CD14-positive monocyte (primary cell): Measurements from ENCODE around the gene MAFF. TPM values are rescaled to one million over a fixed set of nuclear protein-coding genes. Genes with fewer than 3 reads are reported as not detected.
"Not testable (repeated sequence)": the region's sequence is repeated elsewhere in the genome, so short reads cannot be mapped to it uniquely, and the experiment has no call there.

Experiments used
- DNase-seq, 3 donors: peaks; one replicate each; pipeline ENCODE4 v3.0.0-alpha.2; 2011 to 2022
- H2AFZ ChIP-seq: 2 replicates; pipeline ENCODE4 v1.6.0; 2012; ENCODE audit warnings: mild to moderate bottlenecking, low read depth, low read length, inconsistent platforms; ENCODE audit not compliant: insufficient read depth, poor library complexity, severe bottlenecking
- H3K27ac ChIP-seq, 2 donors: 1 replicate in 1 of 2; 2 replicates in 1 of 2; pipeline ENCODE4 v1.5.1; 2012 to 2013; ENCODE audit warnings: low read length in 2 of 2, control low read depth in 1 of 2, inconsistent platforms in 1 of 2, low read depth in 1 of 2, mild to moderate bottlenecking in 1 of 2
- H3K27me3 ChIP-seq, 2 donors: one replicate each; pipeline versions ENCODE4 v1.6.0 to v1.6.1; 2011 to 2013; ENCODE audit warnings: low read length in 2 of 2; ENCODE audit not compliant: control insufficient read depth in 2 of 2, insufficient read depth in 2 of 2
- H3K36me3 ChIP-seq, 2 donors: replicated peaks in 1 of 2; 1 replicate in 1 of 2; 2 replicates in 1 of 2; pipeline versions ENCODE4 v1.5.1 to v1.6.1; 2012 to 2013; ENCODE audit warnings: low read length in 2 of 2, control low read depth in 1 of 2, inconsistent platforms in 1 of 2, mild to moderate bottlenecking in 1 of 2; ENCODE audit not compliant: insufficient read depth in 2 of 2, control insufficient read depth in 1 of 2
- H3K4me1 ChIP-seq, 2 donors: 1 replicate in 1 of 2; 2 replicates in 1 of 2; pipeline versions ENCODE4 v1.5.1 to v1.6.1; 2012 to 2013; ENCODE audit warnings: low read length in 2 of 2, control low read depth in 1 of 2, inconsistent platforms in 1 of 2, mild to moderate bottlenecking in 1 of 2, moderate library complexity in 1 of 2; ENCODE audit not compliant: insufficient read depth in 2 of 2, control insufficient read depth in 1 of 2
- H3K4me2 ChIP-seq: replicated peaks from 2 replicates; pipeline ENCODE3; 2012; ENCODE audit warnings: low read length, moderate library complexity, mild to moderate bottlenecking; ENCODE audit not compliant: poor library complexity, severe bottlenecking; ENCODE audit errors: extremely low read depth
- H3K4me3 ChIP-seq, 3 experiments: fragments of 200-600 bp in 1 of 3; sonication (generic) in 1 of 3; replicated peaks in 1 of 3; 1 replicate in 2 of 3; 2 replicates in 1 of 3; pipeline ENCODE4 v1.5.1; 2011 to 2013; ENCODE audit warnings: low read length in 3 of 3, mild to moderate bottlenecking in 3 of 3, control low read depth in 2 of 3, low read depth in 2 of 3, inconsistent platforms in 1 of 3, moderate library complexity in 1 of 3
- H3K79me2 ChIP-seq: 2 replicates; pipeline ENCODE4 v1.6.0; 2012; ENCODE audit warnings: mild to moderate bottlenecking, control low read depth, inconsistent platforms, low read length, moderate library complexity; ENCODE audit not compliant: insufficient read depth
- H3K9ac ChIP-seq: 2 replicates; pipeline ENCODE4 v1.6.0; 2017; ENCODE audit warnings: low read length, mild to moderate bottlenecking; ENCODE audit not compliant: insufficient read depth, poor library complexity, severe bottlenecking
- H3K9me3 ChIP-seq, 2 donors: replicated peaks in 1 of 2; 1 replicate in 1 of 2; 2 replicates in 1 of 2; pipeline versions ENCODE4 v1.5.1 to v1.6.1; 2012 to 2013; ENCODE audit warnings: low read length in 2 of 2, control low read depth in 1 of 2; ENCODE audit not compliant: control insufficient read depth in 1 of 2, insufficient read depth in 1 of 2
- H4K20me1 ChIP-seq: 2 replicates; pipeline ENCODE4 v1.6.0; 2012; ENCODE audit warnings: mild to moderate bottlenecking, low read length, control low read depth, moderate library complexity; ENCODE audit not compliant: insufficient read depth
- H3K27ac Mint-ChIP-seq, 7 donors: one replicate each; pipeline ENCODE4 v1.8.0; 2020; ENCODE audit warnings: mild to moderate bottlenecking in 7 of 7, mixed read lengths in 7 of 7, moderate library complexity in 6 of 7, inconsistent platforms in 2 of 7
- H3K27me3 Mint-ChIP-seq, 3 donors: one replicate each; pipeline ENCODE4 v1.8.0; 2021 to 2022; ENCODE audit warnings: low read depth in 3 of 3, mild to moderate bottlenecking in 3 of 3, mixed read lengths in 3 of 3, moderate library complexity in 3 of 3, inconsistent platforms in 1 of 3
- H3K36me3 Mint-ChIP-seq, 2 donors: one replicate each; pipeline ENCODE4 v1.8.0; 2020; ENCODE audit warnings: mixed read lengths in 2 of 2, inconsistent platforms in 1 of 2, mild to moderate bottlenecking in 1 of 2
- H3K4me1 Mint-ChIP-seq: one replicate; pipeline ENCODE4 v1.8.0; 2020; ENCODE audit warnings: mild to moderate bottlenecking, mixed read lengths
- H3K4me3 Mint-ChIP-seq, 2 donors: one replicate each; pipeline ENCODE4 v1.8.0; 2020; ENCODE audit warnings: mild to moderate bottlenecking in 2 of 2, mixed read lengths in 2 of 2, moderate library complexity in 1 of 2
- H3K9me3 Mint-ChIP-seq, 7 donors: one replicate each; pipeline ENCODE4 v1.8.0; 2020 to 2022; ENCODE audit warnings: mixed read lengths in 7 of 7, mild to moderate bottlenecking in 6 of 7, moderate library complexity in 6 of 7, inconsistent platforms in 2 of 7
- WGBS: methylation state at CpG from one replicate; pipeline ENCODE4 v1.1.5; 2013; ENCODE audit warnings: missing lambda C conversion rate; ENCODE audit not compliant: insufficient coverage; 5-methylcytosine and 5-hydroxymethylcytosine counted together
- intact Hi-C, 2 donors: fragments of 100-400 bp; cut with micrococcal nuclease; formaldehyde crosslinking; loops; one replicate each; pipeline versions ENCODE4 v1.15.0 to v1.15.1; 2023
- polyA minus RNA-seq: library from RNA; depleted of rRNA, polyadenylated mRNA; stranded (reverse); fragments of >200 nt; gene quantifications from 2 replicates; pipeline ENCODE4 v1.2.3, GENCODE V29; 2012
- polyA plus RNA-seq, 3 donors: library from polyadenylated mRNA; depleted of rRNA in 1 of 3; unstranded in 2 of 3; stranded (reverse) in 1 of 3; fragments of 300-500 nt in 2 of 3; fragments of >200 nt in 1 of 3; fragmentation: Illumina TruSeq in 2 of 3; gene quantifications; 1 replicate in 2 of 3; 2 replicates in 1 of 3; pipeline ENCODE4 v1.2.3, GENCODE V29; 2012 to 2021
- total RNA-seq, 12 experiments: library from RNA in 1 of 12; stranded (reverse) in 1 of 12; fragments of 120-200 nt in 1 of 12; gene quantifications; one replicate each; pipeline ENCODE4 v1.2.4 and lab custom pipeline; 2013 to 2026; ENCODE audit warnings: mixed read lengths in 6 of 12, inconsistent platforms in 1 of 12
- TF ChIP-seq, protein P1 (sequence below): fragments of 200-600 bp; IDR thresholded peaks from one replicate; pipeline ENCODE4 v1.8.0; 2022; ENCODE audit warnings: antibody characterized with exemption, mild to moderate bottlenecking

MAFF gene
- 11.1 TPM for total RNA-seq (2013)
- polyA plus RNA-seq = 10 to 100 TPM in 1 of 3 donors, 1 to 10 TPM in 2; 1.5 to 67.3 (median 2.0) TPM
- 93.1 and 105 TPM in 2 replicates for polyA minus RNA-seq
- total RNA-seq (lab: John Stamatoyannopoulos, UW) = 78.2 to 475 (median 220) reads per million in 11 experiments

DNA sequence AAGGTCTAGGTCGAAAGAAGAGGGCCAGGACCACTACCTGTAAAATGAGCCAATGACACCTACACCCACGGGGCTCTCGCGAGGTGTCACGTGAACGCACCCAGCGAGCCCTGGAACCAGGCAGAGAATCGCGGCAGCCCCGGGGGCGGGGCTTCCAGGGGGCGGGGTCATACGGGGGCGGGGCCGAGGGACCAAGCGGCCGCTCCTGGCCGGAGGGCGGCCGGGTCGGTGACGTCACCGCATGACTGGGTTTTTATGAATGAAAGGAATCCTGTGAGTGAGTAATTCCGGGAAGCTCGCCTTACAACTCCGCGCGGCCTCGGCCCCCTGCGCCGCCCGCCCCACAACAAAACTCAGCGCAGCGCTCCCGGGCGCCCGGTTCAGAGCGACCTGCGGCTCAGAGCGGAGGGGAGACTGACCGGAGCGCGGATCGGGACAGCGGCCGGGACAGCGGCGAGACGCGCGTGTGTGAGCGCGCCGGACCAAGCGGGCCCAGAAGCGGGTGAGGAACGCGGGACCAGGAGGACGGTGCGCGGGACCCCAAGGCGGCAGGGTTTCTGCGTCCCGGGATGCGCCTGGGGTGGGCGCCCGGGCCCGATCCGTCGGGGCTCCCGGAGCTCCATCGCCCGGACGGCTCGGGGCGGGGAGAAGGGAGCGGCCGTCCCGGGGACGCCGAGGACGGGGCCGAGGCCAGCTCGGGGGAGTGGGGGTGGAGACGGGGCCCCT, at the start of gene MAFF:
Gene MAFF, plus strand, starts transcription at position 284 of the 726 bp plus-strand sequence. CDS start 11,860 bp downstream, outside the sequence.
- Histone ChIP-seq H3K79me2 (no peaks in the 10 kb centered on the region), H4K20me1 (peaks cover 43% of the 10 kb centered on the region), H3K9ac (peak within 1 kb of the TSS; percentile 92), H3K36me3 (no peaks in the 10 kb centered on the region), H3K27ac (peak within 1 kb of the TSS in 1 of 2 donors; percentile 85), H3K4me1 (peaks cover 21 to 53% of the 10 kb centered on the region in 2 donors), H3K9me3 (no peaks in the 10 kb centered on the region), H3K4me2 (peak within 1 kb of the TSS; percentile 94), H3K27me3 (peaks cover 0 to 15% of the 10 kb centered on the region in 2 donors), H3K4me3 (peak within 1 kb of the TSS; percentile 47 to 79 (median 78)), H2AFZ (no peak within 1 kb of the TSS)
- intact Hi-C loops = loop anchor here in 1 of 2 donors (2.0 to 5.0 kb wide), 2 partner anchors 21 to 55 kb away; partner anchors contain the start of gene PLA2G6
- TF ChIP-seq, protein P1, sequence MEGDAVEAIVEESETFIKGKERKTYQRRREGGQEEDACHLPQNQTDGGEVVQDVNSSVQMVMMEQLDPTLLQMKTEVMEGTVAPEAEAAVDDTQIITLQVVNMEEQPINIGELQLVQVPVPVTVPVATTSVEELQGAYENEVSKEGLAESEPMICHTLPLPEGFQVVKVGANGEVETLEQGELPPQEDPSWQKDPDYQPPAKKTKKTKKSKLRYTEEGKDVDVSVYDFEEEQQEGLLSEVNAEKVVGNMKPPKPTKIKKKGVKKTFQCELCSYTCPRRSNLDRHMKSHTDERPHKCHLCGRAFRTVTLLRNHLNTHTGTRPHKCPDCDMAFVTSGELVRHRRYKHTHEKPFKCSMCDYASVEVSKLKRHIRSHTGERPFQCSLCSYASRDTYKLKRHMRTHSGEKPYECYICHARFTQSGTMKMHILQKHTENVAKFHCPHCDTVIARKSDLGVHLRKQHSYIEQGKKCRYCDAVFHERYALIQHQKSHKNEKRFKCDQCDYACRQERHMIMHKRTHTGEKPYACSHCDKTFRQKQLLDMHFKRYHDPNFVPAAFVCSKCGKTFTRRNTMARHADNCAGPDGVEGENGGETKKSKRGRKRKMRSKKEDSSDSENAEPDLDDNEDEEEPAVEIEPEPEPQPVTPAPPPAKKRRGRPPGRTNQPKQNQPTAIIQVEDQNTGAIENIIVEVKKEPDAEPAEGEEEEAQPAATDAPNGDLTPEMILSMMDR = no peak
- peaks cover 14 to 39% (median 23%) of the 10 kb centered on the region in 3 donors for H3K27me3 Mint-ChIP-seq
- H3K4me3 Mint-ChIP-seq = peak within 1 kb of the TSS; percentile 89 to 90
- peaks cover 34% of the 10 kb centered on the region for H3K4me1 Mint-ChIP-seq
- H3K36me3 Mint-ChIP-seq = peaks cover 0 to 2% of the 10 kb centered on the region in 2 donors
- peak; percentile 96 to 98 (median 97) for DNase-seq
- H3K27ac Mint-ChIP-seq = peak within 1 kb of the TSS; percentile 74 to 94 (median 90)
- under 1% methylated on average over 74 of the region's 85 CpGs for WGBS
- H3K9me3 Mint-ChIP-seq = no peaks in the 10 kb centered on the region

- DNase-seq = no peak
- H3K4me1 Mint-ChIP-seq = no peaks in the 10 kb centered on the region
- Histone ChIP-seq H3K27ac (no peak overlapping the region), H2AFZ (no peak overlapping the region), H3K4me2 (no peak overlapping the region), H3K9ac (no peak overlapping the region), H4K20me1 (no peaks in the 10 kb centered on the region), H3K4me3 (no peak overlapping the region), H3K4me1 (no peaks in the 10 kb centered on the region), H3K36me3 (no peaks in the 10 kb centered on the region), H3K9me3 (no peaks in the 10 kb centered on the region), H3K27me3 (no peaks in the 10 kb centered on the region), H3K79me2 (no peaks in the 10 kb centered on the region)
- H3K27me3 Mint-ChIP-seq = peaks cover 2 to 4% (median 3%) of the 10 kb centered on the region in 3 donors
- intact Hi-C loops = no loop called here
- no peak overlapping the region for H3K27ac Mint-ChIP-seq
- WGBS = 88% methylated on average over 2 of the region's 4 CpGs
- no peaks in the 10 kb centered on the region for H3K36me3 Mint-ChIP-seq
- H3K9me3 Mint-ChIP-seq = peaks cover 0 to 4% (median 2%) of the 10 kb centered on the region in 7 donors
- H3K4me3 Mint-ChIP-seq = no peak overlapping the region
- TF ChIP-seq, protein P1 = no peak
Measured at GRCh38 chr22:38153821-38154562, 47.8 kb upstream of the MAFF start.

- H3K9me3 ChIP-seq, H4K20me1 ChIP-seq, H3K4me1 Mint-ChIP-seq, H3K4me3 Mint-ChIP-seq, H3K27ac ChIP-seq, H3K4me3 ChIP-seq, H3K36me3 ChIP-seq, H3K4me1 ChIP-seq, intact Hi-C loops, H3K36me3 Mint-ChIP-seq, H3K4me2 ChIP-seq, DNase-seq, H3K27me3 Mint-ChIP-seq, H2AFZ ChIP-seq, H3K9me3 Mint-ChIP-seq, H3K79me2 ChIP-seq, H3K27me3 ChIP-seq, H3K9ac ChIP-seq: not testable (repeated sequence)
- WGBS = 83% methylated on average over 1 of the region's 1 CpG
- peak overlapping the region in 1 of 7 donors; percentile 54 for H3K27ac Mint-ChIP-seq
Measured at GRCh38 chr22:38154563-38154915, 47.3 kb upstream of the MAFF start.
